ENCODE data around the gene SEMA6D. TPM values are rescaled to one million over a fixed set of nuclear protein-coding genes. Genes with fewer than 3 reads are reported as not detected.

SEMA6D gene
- total RNA-seq, 1 experiment from 2014 or later: 0.91 TPM

DNA sequence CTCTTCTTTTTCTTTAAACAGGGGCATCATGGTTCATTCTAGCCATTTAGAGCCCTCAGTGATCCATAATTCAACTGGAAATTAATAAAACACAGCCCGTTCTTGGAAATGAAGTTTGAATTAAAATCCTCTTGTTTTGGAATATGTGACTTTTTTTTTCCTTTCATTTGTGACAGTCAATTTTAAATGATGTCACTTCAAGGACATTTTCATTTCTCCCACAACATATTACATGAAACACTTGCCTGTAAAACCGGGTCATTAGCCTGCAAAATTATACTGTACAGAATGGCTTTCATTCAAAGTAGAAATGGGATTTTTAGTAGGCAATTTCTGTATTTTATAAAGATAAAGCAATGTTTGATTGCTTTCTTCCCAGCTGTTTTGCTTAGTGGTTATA lies 789 bp upstream of the SEMA6D start:
- intact Hi-C loops (cut with micrococcal nuclease): loop anchor here (5.0 to 10.0 kb wide), 6 partner anchors 156 to 519 kb away; no protein-coding TSS in a partner anchor
- Histone ChIP-seq H2AFZ (ENCODE audit: low read length) (no peak overlapping the region; the same call in 1 of the 2 replicates), H3K9me3 (ENCODE audit: low read length) (no peaks in the 10 kb centered on the region), H4K20me1 (ENCODE audit: low read length) (no peaks in the 10 kb centered on the region), H3K9me2 (replicated peaks; ENCODE audit: low read length) (no peaks in the 10 kb centered on the region), H3K27ac (ENCODE audit: low read length) (no peak overlapping the region), H3K27me3 (ENCODE audit: low read length) (no peaks in the 10 kb centered on the region), H3K79me2 (ENCODE audit: low read length) (no peaks in the 10 kb centered on the region), H3K4me1 (ENCODE audit: insufficient read depth, low read length) (peaks cover 9% of the 10 kb centered on the region; the same call in 1 of the 2 replicates), H3F3A (ENCODE audit: low read length, unreplicated experiment) (no peaks in the 10 kb centered on the region), H3K9ac (ENCODE audit: low read length) (no peak overlapping the region), H3K4me2 (ENCODE audit: low read length) (peak overlapping the region; percentile 93), H3K4me3 (ENCODE audit: low read length) (peak overlapping the region; percentile 82; the same call in 1 of the 2 replicates), H3K36me3 (ENCODE audit: low read depth, low read length) (no peaks in the 10 kb centered on the region)
- ChIA-PET CTCF (interaction anchor here (0.7 to 0.9 kb wide), 2 partner anchors 95 to 267 kb away, joined by 3 to 4 read pairs; no protein-coding TSS in a partner anchor), POLR2A (ENCODE audit: unreplicated experiment) (no interaction called here)
- DNase-seq (no peak), ATAC-seq (no peak)
- TF ChIP-seq, protein P1, sequence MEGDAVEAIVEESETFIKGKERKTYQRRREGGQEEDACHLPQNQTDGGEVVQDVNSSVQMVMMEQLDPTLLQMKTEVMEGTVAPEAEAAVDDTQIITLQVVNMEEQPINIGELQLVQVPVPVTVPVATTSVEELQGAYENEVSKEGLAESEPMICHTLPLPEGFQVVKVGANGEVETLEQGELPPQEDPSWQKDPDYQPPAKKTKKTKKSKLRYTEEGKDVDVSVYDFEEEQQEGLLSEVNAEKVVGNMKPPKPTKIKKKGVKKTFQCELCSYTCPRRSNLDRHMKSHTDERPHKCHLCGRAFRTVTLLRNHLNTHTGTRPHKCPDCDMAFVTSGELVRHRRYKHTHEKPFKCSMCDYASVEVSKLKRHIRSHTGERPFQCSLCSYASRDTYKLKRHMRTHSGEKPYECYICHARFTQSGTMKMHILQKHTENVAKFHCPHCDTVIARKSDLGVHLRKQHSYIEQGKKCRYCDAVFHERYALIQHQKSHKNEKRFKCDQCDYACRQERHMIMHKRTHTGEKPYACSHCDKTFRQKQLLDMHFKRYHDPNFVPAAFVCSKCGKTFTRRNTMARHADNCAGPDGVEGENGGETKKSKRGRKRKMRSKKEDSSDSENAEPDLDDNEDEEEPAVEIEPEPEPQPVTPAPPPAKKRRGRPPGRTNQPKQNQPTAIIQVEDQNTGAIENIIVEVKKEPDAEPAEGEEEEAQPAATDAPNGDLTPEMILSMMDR (conservative IDR thresholded peaks at IDR 0.05; ENCODE audit: low read depth, low read length): no peak
- TF ChIP-seq EZH2 (IDR thresholded peaks at IDR 0.05; ENCODE audit: low read length, unreplicated experiment) (no peak), EZH2phosphoT487 (IDR thresholded peaks at IDR 0.05; ENCODE audit: borderline replicate concordance, low read length) (no peak)
- BruUV-seq (replicated peaks): no TSS peak

DNA sequence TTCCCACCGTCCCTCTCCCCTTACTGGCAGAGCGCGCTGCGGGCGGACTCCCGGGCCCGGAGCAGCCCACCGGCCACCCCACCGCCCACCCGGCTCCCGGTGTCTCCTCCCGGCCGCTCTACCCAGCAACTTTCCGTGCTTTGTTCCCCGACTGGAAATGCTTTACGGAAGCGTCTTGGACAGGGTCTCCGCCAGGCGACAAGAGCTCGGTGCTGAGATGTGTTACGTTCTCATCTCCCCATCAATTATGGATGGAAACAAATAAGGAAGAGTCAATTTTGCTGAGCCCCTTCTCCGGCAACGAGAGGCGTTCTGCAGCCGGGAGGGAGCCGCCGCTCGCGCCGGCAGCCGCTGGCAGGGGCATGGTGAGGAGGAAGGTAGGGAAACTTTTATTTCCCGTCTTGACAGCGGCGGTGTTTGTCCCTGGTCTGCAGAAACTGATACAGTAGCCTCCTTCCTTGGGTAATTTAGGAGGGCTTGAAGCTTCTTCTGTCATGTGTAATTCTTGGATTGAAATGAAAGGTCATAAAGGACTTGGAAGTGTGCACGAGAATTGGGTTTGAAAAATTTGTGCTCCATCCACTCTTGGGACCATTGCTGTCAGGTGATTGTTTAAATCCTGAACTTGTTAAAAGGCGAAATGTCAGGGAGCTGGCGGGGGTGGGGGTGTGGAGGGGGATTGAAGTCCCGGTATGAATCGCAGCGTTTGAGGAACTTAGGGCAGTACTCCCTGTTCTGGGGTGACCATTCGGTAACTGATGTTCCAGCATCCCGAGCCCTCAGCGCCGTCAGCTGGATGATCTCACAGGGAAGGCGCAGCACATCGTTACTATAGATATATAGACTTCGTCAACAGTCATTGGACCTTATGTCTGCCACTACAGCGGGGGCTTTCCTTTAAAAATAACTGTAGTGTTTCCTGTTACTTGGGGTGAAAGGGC lies 1.5 kb downstream of the SEMA6D start:
- H3K9me2 ChIP-seq (replicated peaks; ENCODE audit: low read length): no peaks in the 10 kb centered on the region
- no peaks in the 10 kb centered on the region for H3F3A ChIP-seq (ENCODE audit: low read length, unreplicated experiment)
- TF ChIP-seq EZH2phosphoT487 (IDR thresholded peaks at IDR 0.05; ENCODE audit: borderline replicate concordance, low read length) (no peak), EZH2 (IDR thresholded peaks at IDR 0.05; ENCODE audit: low read length, unreplicated experiment) (no peak)
- TF ChIP-seq, protein P1 (conservative IDR thresholded peaks at IDR 0.05; ENCODE audit: low read depth, low read length): no peak
- DNase-seq (peak; percentile 4), ATAC-seq (peak; percentile 12)
- H4K20me1 ChIP-seq (ENCODE audit: low read length): no peaks in the 10 kb centered on the region
- H3K27ac ChIP-seq (ENCODE audit: low read length): no peak overlapping the region
- peak overlapping the region; percentile 88 for H2AFZ ChIP-seq (ENCODE audit: low read length)
- no peaks in the 10 kb centered on the region for H3K27me3 ChIP-seq (ENCODE audit: low read length)
- H3K4me2 ChIP-seq (ENCODE audit: low read length): peak overlapping the region; percentile 93
- no peaks in the 10 kb centered on the region for H3K36me3 ChIP-seq (ENCODE audit: low read depth, low read length)
- 0 out of 2 replicates have a peak overlapping the region, but pooled peaks have one; percentile 4 for H3K9ac ChIP-seq (ENCODE audit: low read length)
- no peaks in the 10 kb centered on the region for H3K9me3 ChIP-seq (ENCODE audit: low read length)
- POLR2A ChIA-PET (ENCODE audit: unreplicated experiment): no interaction called here
- H3K4me1 ChIP-seq (ENCODE audit: insufficient read depth, low read length): peaks cover 9% of the 10 kb centered on the region; the same call in 1 of the 2 replicates
- peak overlapping the region; percentile 82 for H3K4me3 ChIP-seq (ENCODE audit: low read length)
- CTCF ChIA-PET: no interaction called here
- intact Hi-C loops (cut with micrococcal nuclease): loop anchor here (1.0 to 10.0 kb wide), 7 partner anchors 94 to 521 kb away; no protein-coding TSS in a partner anchor
- BruUV-seq (replicated peaks): no TSS peak
- no peaks in the 10 kb centered on the region for H3K79me2 ChIP-seq (ENCODE audit: low read length)
